HG03196 (cell line): Measurements from ENCODE around the gene NR2C2.

Experiments
- ATAC-seq: cut with Tn5 transposase; IDR thresholded peaks from one replicate; pipeline ENCODE4 v1.9.1; 2021; ENCODE audit not compliant: unreplicated experiment

The NR2C2 gene

GRCh38 chr3:14921034-14921616 lies 26.3 kb upstream of the NR2C2 start:
- ATAC-seq = peak; percentile 70

DNA sequence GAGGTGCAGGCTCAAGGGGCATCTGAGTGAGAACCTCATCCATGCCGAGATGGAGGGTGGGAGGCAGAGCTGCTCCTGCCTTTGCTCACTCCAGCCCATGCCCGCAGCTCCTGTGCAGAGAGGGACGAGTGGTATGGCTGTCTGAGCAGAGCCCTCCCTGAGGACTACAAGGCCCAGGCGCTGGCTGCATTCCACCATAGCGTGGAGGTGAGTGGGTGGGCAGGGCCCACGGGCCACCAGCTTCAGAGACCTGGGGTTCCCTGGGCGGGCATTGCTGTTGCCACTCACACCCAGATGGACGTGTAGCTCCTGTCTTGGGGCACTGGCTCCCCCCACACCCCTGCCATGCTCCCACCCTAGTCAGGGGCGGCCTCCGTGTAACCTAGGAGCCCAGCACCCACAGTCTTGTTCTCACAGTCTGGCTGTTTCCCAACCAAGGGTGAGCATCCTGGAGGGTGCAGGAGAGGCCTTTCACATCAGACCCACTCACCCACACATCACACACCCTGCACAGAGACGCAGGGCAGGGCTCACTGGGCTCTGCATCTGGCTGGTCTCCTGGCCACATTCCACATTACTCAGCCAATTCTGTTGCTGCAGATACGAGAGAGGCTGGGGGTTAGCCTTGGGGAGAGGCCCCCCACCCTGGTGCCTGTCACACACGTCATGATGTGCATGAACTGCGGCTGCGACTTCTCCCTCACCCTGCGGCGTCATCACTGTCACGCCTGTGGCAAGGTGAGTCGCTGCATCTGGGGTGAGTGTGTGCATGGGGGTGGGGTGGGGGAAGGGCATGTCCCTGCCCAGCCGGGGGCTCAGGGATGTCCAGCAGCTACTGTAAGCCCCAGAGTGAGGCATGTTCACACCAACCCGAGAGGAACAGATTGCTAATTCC lies 25.3 kb upstream of the NR2C2 start:
- ATAC-seq = no peak

GRCh38 chr3:14922863-14923262 lies 24.5 kb upstream of the NR2C2 start:
- ATAC-seq = no peak

GRCh38 chr3:14923476-14923875 lies 23.9 kb upstream of the NR2C2 start:
- no peak for ATAC-seq

GRCh38 chr3:14925729-14926591 lies 21.4 kb upstream of the NR2C2 start:
- ATAC-seq = no peak

DNA sequence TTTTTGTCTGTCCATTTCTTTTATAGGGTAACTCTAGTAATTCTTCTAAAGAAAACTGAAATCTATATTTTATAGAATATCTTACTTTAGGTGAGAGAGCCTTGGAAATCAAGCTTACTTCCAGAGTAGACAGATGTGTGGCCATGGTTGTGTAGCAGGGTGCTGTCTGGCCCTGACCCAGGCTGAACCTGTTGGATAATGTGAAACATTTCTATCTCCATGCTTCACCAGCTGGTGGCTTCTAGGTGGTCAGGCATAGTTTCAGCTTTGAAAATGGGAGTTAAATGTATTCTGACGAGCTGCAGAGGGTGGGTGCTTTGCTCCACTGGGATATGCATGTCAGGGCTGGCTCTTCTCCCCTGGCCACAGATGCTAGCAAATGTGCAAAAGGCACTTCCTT lies 20.8 kb upstream of the NR2C2 start:
- no peak for ATAC-seq

- no peak for ATAC-seq
These were observed 20.1 kb upstream of the NR2C2 start for GRCh38 chr3:14927308-14927707.

DNA sequence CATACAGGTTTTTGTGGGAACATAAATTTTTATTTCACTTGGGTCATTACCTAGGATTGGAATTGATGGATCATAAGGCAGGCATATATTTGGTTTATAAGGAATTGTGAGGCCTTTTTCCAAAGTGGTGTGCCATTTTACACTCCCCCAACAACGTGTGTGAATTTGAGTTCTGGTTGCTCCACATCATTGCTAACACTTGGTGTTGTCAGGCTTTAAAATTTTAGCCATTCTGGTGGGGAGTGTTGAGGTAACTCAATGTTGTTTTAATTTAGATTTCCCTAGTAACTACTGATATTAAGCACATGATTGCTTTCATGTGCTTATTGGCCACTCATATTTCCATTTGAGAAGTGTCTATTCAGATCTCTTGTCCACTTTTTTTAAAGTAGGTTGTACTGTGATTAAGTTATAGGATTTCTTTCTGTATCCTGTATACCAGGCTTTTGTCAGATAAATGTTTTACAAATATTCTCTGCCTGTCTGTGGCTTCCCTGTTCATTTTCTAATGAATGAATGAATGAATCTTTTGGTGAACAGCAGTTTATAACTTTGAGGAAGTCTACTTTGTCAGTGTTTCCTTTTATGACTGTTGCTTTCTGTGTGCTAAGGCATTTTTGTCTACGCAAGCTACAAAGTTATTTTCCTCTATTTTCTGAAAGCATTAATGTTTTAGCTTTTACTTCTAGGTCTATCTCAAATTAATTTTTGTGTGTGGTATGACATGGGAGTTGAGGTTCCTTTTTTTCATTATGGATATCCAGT lies 17.9 kb upstream of the NR2C2 start:
- ATAC-seq = no peak

GRCh38 chr3:14933820-14934425 lies 13.5 kb upstream of the NR2C2 start:
- no peak for ATAC-seq

- ATAC-seq = no peak
These were observed 11.6 kb upstream of the NR2C2 start for GRCh38 chr3:14935592-14936345.

DNA sequence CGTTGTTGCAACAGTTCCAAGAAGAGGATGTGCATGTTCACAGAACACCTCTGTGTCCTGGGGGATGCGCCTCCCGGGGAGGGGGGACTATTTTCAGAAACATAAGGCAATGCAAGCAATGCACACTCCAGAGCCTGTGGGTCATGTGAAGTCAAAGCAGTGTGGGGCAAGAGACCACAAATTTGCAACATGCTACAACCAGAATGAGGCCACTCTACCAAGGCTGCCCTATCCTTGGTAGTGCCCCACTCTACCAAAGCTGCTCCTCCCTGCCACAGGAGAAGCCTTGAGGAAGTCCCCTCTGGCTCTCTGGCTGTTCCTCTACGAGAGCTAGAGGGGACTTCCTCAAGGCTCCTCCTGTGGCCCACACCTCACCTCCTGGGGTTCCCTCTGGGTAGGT lies 8.4 kb upstream of the NR2C2 start:
- no peak for ATAC-seq

- ATAC-seq = no peak
These were observed 5.5 kb upstream of the NR2C2 start for GRCh38 chr3:14941871-14942270.

GRCh38 chr3:14943042-14943441 lies 4.3 kb upstream of the NR2C2 start:
- no peak for ATAC-seq

- ATAC-seq = no peak
These were observed 1.1 kb upstream of the NR2C2 start for GRCh38 chr3:14946236-14946635.

GRCh38 chr3:14946739-14947099 lies 664 bp upstream of the NR2C2 start:
- no peak for ATAC-seq

- peak; percentile 84 for ATAC-seq
These were observed 664 bp downstream of the NR2C2 start for GRCh38 chr3:14947886-14948608.

DNA sequence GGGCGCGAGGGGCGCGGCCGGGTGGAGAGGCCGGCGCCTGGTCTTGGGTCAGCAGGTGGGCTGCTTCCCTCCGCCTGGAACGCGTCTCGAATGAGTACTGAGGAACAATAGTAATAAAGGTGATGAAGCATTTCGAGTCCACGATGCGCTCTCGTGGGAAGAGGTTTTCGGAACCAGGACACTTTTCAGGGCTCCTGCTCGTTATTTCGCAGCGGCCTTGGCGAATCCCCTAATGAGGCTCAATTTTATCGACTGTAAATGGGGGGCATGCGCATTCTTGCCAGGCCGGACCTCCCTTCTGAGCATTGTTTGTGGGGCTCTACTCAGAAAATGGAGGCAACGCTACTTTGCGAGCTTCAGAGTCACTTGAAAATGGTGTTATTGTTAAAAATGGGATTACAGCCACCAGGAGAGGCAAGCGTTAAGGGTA lies 1.2 kb downstream of the NR2C2 start:
- ATAC-seq = no peak

- ATAC-seq = no peak
These were observed 1.7 kb downstream of the NR2C2 start for GRCh38 chr3:14949126-14949525.

GRCh38 chr3:14950274-14950673 lies 2.9 kb downstream of the NR2C2 start:
- no peak for ATAC-seq
